Measurements from ENCODE around the gene TNFRSF21. TPM values are rescaled to one million over a fixed set of nuclear protein-coding genes. Genes with fewer than 3 reads are reported as not detected.

Gene TNFRSF21
- total and polyA plus RNA-seq, 9 of the 15 experiments (the other 6 are each of a cell fraction or from before 2014, with no cell fraction given): 0.63 to 5.7 (median 2.2) TPM

DNA sequence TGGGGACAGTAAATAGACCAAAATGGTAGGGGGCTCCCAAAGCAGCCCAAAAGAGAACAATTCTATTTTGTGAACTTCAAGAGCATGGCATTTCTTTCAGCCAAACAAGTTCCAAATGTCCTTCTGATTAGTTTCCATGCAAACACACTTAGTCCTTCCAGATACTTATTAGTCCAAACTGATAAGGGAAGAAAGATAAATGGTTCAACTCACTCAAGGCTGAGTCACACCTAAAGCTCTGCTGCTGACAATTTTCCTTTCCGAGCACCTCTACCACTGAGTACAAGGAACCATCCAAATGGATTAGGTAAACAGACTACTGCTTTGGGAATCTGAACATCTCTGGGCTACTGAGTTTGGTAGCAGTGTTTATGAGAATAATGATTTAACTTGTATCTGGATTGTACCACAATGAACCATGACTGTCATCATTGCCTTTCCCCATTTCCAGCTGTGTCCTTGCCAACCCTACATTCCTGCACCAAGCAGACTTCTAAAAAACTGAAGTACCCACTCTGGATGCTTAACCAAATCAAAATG is 71.2 kb downstream of the TNFRSF21 start (continued):
- TF ChIP-seq, protein P1, sequence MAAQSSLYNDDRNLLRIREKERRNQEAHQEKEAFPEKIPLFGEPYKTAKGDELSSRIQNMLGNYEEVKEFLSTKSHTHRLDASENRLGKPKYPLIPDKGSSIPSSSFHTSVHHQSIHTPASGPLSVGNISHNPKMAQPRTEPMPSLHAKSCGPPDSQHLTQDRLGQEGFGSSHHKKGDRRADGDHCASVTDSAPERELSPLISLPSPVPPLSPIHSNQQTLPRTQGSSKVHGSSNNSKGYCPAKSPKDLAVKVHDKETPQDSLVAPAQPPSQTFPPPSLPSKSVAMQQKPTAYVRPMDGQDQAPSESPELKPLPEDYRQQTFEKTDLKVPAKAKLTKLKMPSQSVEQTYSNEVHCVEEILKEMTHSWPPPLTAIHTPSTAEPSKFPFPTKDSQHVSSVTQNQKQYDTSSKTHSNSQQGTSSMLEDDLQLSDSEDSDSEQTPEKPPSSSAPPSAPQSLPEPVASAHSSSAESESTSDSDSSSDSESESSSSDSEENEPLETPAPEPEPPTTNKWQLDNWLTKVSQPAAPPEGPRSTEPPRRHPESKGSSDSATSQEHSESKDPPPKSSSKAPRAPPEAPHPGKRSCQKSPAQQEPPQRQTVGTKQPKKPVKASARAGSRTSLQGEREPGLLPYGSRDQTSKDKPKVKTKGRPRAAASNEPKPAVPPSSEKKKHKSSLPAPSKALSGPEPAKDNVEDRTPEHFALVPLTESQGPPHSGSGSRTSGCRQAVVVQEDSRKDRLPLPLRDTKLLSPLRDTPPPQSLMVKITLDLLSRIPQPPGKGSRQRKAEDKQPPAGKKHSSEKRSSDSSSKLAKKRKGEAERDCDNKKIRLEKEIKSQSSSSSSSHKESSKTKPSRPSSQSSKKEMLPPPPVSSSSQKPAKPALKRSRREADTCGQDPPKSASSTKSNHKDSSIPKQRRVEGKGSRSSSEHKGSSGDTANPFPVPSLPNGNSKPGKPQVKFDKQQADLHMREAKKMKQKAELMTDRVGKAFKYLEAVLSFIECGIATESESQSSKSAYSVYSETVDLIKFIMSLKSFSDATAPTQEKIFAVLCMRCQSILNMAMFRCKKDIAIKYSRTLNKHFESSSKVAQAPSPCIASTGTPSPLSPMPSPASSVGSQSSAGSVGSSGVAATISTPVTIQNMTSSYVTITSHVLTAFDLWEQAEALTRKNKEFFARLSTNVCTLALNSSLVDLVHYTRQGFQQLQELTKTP (IDR thresholded peaks at IDR 0.05; ENCODE audit: low read depth in 1 of 2, partially characterized antibody in 2 of 2): no peak
- TF ChIP-seq DIDO1 (tag; IDR thresholded peaks at IDR 0.05; ENCODE audit: low read depth): no peak
- no peak for TF ChIP-seq ELK1 (CRISPR knock-in tag; IDR thresholded peaks at IDR 0.05)
- TF ChIP-seq, protein P2, sequence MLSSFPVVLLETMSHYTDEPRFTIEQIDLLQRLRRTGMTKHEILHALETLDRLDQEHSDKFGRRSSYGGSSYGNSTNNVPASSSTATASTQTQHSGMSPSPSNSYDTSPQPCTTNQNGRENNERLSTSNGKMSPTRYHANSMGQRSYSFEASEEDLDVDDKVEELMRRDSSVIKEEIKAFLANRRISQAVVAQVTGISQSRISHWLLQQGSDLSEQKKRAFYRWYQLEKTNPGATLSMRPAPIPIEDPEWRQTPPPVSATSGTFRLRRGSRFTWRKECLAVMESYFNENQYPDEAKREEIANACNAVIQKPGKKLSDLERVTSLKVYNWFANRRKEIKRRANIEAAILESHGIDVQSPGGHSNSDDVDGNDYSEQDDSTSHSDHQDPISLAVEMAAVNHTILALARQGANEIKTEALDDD (IDR thresholded peaks at IDR 0.05): peak; percentile 45; the same call in 1 of the 2 replicates
- no peak for TF ChIP-seq MYC (IDR thresholded peaks at IDR 0.05; ENCODE audit: low read depth, low read length)
- TF ChIP-seq MYC (CRISPR knock-in tag; IDR thresholded peaks at IDR 0.05; ENCODE audit: borderline replicate concordance, low read depth): no peak
- TF ChIP-seq HNRNPLL (IDR thresholded peaks at IDR 0.05; ENCODE audit: low read depth, low read length, poor library complexity, severe bottlenecking): no peak
- no peak for TF ChIP-seq SREBF1 (IDR thresholded peaks at IDR 0.05; ENCODE audit: borderline replicate concordance, low read depth, low read length)
- no peak for TF ChIP-seq ZFP91 (CRISPR knock-in tag; IDR thresholded peaks at IDR 0.05)
- no peak for TF ChIP-seq STAG1 (CRISPR knock-in tag; IDR thresholded peaks at IDR 0.05; ENCODE audit: borderline replicate concordance)
- TF ChIP-seq, protein P3, sequence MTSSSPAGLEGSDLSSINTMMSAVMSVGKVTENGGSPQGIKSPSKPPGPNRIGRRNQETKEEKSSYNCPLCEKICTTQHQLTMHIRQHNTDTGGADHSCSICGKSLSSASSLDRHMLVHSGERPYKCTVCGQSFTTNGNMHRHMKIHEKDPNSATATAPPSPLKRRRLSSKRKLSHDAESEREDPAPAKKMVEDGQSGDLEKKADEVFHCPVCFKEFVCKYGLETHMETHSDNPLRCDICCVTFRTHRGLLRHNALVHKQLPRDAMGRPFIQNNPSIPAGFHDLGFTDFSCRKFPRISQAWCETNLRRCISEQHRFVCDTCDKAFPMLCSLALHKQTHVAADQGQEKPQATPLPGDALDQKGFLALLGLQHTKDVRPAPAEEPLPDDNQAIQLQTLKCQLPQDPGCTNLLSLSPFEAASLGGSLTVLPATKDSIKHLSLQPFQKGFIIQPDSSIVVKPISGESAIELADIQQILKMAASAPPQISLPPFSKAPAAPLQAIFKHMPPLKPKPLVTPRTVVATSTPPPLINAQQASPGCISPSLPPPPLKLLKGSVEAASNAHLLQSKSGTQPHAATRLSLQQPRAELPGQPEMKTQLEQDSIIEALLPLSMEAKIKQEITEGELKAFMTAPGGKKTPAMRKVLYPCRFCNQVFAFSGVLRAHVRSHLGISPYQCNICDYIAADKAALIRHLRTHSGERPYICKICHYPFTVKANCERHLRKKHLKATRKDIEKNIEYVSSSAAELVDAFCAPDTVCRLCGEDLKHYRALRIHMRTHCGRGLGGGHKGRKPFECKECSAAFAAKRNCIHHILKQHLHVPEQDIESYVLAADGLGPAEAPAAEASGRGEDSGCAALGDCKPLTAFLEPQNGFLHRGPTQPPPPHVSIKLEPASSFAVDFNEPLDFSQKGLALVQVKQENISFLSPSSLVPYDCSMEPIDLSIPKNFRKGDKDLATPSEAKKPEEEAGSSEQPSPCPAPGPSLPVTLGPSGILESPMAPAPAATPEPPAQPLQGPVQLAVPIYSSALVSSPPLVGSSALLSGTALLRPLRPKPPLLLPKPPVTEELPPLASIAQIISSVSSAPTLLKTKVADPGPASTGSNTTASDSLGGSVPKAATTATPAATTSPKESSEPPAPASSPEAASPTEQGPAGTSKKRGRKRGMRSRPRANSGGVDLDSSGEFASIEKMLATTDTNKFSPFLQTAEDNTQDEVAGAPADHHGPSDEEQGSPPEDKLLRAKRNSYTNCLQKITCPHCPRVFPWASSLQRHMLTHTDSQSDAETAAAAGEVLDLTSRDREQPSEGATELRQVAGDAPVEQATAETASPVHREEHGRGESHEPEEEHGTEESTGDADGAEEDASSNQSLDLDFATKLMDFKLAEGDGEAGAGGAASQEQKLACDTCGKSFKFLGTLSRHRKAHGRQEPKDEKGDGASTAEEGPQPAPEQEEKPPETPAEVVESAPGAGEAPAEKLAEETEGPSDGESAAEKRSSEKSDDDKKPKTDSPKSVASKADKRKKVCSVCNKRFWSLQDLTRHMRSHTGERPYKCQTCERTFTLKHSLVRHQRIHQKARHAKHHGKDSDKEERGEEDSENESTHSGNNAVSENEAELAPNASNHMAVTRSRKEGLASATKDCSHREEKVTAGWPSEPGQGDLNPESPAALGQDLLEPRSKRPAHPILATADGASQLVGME (CRISPR knock-in tag; IDR thresholded peaks at IDR 0.05): no peak
